Activated CD4-positive, alpha-beta T cell treated with anti-CD3 and anti-CD28 coated beads, Interleukin-2, Interleukin-4, amounts not matched to agents 100 ng/mL and 50 ng/mL, durations not matched to agents 16 hours and 8 hours (primary cell): ENCODE data around the gene CYP24A1.

Source experiments
- DNase-seq: peaks from one replicate; pipeline ENCODE4 v3.0.0-alpha.2; 2020; ENCODE audit warnings: low spot score

Gene CYP24A1

GRCh38 chr20:54156981-54157835 lies 16.6 kb downstream of the CYP24A1 start:
- DNase-seq, result no peak

- no peak for DNase-seq
Measured at GRCh38 chr20:54156522-54156921, 17.3 kb downstream of the CYP24A1 start.

GRCh38 chr20:54155736-54156317 lies 18.0 kb downstream of the CYP24A1 start:
- DNase-seq, result no peak

GRCh38 chr20:54154439-54154838 lies 19.3 kb downstream of the CYP24A1 start:
- no peak for DNase-seq

GRCh38 chr20:54153847-54154246 lies 19.9 kb downstream of the CYP24A1 start:
- no peak for DNase-seq

GRCh38 chr20:54153041-54153327 lies 20.8 kb downstream of the CYP24A1 start:
- no peak for DNase-seq

- no peak for DNase-seq
Measured at GRCh38 chr20:54152227-54153040, 21.4 kb downstream of the CYP24A1 start.

GRCh38 chr20:54151511-54152226 lies 22.1 kb downstream of the CYP24A1 start:
- DNase-seq, result no peak

GRCh38 chr20:54151075-54151439 lies 22.7 kb downstream of the CYP24A1 start:
- DNase-seq, result no peak

GRCh38 chr20:54149765-54150264 lies 24.0 kb downstream of the CYP24A1 start:
- DNase-seq, result no peak

GRCh38 chr20:54148947-54149764 lies 24.6 kb downstream of the CYP24A1 start:
- DNase-seq, result no peak

- DNase-seq, result no peak
Measured at GRCh38 chr20:54146672-54147071, 27.1 kb downstream of the CYP24A1 start.

GRCh38 chr20:54144847-54145414 lies 28.9 kb downstream of the CYP24A1 start:
- DNase-seq, result no peak

- no peak for DNase-seq
Measured at GRCh38 chr20:54140927-54141566, 32.7 kb downstream of the CYP24A1 start.

- DNase-seq, result no peak
Measured at GRCh38 chr20:54140486-54140885, 33.3 kb downstream of the CYP24A1 start.

GRCh38 chr20:54140067-54140466 lies 33.7 kb downstream of the CYP24A1 start:
- no peak for DNase-seq

- no peak for DNase-seq
Measured at GRCh38 chr20:54139188-54139587, 34.6 kb downstream of the CYP24A1 start.

GRCh38 chr20:54138427-54138826 lies 35.4 kb downstream of the CYP24A1 start:
- no peak for DNase-seq

GRCh38 chr20:54137115-54137514 lies 36.7 kb downstream of the CYP24A1 start:
- DNase-seq, result no peak

- no peak for DNase-seq
Measured at GRCh38 chr20:54134445-54135220, 39.2 kb downstream of the CYP24A1 start.
